HuH-7 (cell line): ENCODE data around the gene NALCN.

Source experiments
- DNase-seq: peaks from one replicate; pipeline ENCODE4 v3.0.0; 2011; ENCODE audit warnings: low spot score

NALCN gene

DNA sequence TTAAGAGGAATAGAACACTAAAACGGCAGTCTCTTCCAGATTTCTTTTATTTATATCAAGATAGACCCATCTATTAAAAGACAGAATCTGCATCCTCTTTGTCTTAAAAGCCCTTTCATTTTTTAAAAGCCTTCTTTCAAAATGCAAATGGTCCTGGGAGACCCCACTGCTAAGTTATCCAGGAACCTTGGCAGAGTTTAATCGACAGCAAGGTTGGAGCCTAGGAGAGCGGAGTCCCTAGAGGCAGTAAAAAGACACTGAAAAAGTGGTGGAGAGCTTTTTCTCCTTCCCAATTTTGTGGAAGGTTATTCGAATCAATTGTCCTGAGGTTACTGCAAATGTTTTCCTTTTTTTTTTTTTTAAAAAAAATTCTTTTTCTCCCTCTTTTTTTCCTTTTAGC is 294.7 kb downstream of the NALCN start:
- no peak for DNase-seq

DNA sequence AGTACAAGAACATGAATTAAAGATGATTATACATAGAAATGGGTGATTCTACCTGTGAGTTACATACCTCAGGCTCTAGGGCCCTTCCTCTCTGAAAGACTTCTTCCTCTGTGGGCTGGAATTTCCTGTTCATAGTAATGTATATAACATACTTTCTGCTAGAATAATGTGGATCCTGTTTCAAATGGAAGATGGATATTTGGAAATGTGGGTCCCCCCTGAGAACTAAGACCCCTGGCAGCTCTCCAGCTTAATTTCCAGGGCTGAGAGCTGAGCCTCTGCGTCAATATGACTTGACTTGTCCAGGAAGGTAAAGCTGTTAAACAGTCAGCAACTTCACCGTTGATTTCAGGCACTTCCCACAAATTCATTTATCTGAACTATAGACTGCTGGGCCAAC is 296.3 kb downstream of the NALCN start:
- DNase-seq = no peak

- no peak for DNase-seq
Measured at GRCh38 chr13:101116826-101117225, 299.5 kb downstream of the NALCN start.

- no peak for DNase-seq
Measured at GRCh38 chr13:101116341-101116740, 300.0 kb downstream of the NALCN start.

DNA sequence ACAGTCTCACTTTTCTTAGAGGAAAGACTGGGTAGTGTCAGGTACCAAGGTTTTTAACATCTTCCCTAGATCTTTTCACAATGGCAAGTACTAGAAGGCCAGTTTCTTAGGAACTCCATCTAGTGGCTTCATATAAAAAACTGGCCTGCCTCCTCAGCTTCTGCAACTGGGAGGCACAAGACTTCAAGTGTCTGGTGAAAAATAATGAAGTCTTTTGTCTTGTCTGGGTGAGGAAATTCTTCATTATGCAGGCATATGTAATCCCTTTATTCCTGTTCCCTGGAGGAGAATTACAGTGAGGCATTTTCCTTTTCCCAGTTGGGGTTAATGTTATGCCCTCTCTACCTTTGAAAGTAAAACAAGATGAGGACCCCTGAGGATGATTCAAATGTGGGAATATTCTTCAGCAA is 300.5 kb downstream of the NALCN start:
- no peak for DNase-seq

- no peak for DNase-seq
Measured at GRCh38 chr13:101111894-101112293, 304.4 kb downstream of the NALCN start.

GRCh38 chr13:101109005-101109404 is 307.3 kb downstream of the NALCN start:
- DNase-seq = no peak

DNA sequence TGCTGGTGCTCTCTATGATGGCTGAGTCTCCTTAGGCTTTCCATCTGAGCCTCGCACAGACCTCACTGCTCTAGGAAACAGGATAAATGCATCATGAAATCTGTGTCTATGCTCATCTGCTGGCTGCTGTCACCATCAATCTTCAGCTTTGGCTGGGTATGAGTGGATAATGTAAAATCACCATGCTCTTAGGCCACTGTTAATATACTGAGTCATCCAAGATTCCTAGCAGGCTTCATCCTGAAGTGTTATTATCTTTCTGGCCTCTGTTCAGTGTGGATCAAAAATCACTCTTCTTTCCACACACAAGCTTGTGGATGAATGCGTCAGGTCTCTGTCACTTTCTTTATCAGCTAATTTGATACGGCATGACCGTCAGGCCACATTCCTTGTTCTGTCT is 317.4 kb downstream of the NALCN start:
- no peak for DNase-seq

DNA sequence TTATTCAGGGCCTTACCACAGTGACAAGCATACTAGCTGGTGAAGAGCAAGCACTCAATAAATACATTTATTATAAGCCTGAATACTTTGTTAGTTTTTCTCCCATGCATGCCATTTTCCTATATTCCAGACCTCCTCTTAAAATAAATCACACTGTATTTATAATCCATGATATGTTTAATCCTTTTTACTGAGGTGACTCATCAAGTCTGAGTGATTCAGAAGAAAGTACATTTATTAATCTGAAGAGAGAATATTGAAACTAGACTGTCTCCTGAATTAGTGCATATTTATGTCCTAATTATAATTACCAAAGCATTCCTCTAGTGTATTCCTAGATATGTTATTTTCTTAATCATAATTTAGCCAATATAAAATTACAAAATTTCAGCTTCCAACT is 323.3 kb downstream of the NALCN start:
- DNase-seq = no peak

GRCh38 chr13:101090287-101090686 is 326.0 kb downstream of the NALCN start:
- DNase-seq = no peak

DNA sequence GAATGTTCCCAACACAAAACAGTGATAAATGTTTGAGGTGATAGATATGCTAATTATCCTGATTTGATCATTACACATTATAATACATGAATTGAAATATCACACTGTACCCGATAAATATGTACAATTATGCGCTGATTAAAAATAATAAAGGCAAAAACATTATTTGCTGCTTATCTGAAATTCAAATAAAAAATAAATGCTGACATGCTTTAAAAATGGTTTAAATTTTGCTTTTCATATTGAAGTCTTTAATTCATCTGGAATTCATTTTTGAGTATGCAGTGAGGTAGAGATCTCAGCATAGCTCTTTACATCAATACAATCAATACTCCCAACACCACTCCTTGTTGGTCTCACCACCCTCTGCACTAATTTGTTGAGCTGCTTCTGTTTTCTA is 330.8 kb downstream of the NALCN start:
- DNase-seq = no peak

DNA sequence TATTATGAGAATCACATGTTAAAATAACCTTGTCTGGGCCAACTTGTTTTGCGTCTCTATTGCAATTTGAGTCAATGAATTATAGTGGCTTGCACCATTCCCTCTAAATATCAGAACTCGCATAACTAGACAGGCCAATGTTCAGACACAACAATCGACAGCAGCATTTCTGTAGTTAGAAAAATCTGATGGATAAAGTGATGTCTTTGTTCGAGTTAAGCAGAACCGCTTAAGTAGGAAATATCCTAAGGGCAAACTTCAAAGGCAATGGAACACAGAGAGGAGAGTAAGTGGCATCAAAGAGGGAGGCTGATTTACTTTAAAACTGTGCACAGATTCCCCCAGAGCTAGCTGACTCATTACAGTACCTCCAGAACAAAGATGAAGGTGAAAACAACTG is 333.9 kb downstream of the NALCN start:
- DNase-seq = no peak

- no peak for DNase-seq
Measured at GRCh38 chr13:101080616-101081015, 335.7 kb downstream of the NALCN start.

DNA sequence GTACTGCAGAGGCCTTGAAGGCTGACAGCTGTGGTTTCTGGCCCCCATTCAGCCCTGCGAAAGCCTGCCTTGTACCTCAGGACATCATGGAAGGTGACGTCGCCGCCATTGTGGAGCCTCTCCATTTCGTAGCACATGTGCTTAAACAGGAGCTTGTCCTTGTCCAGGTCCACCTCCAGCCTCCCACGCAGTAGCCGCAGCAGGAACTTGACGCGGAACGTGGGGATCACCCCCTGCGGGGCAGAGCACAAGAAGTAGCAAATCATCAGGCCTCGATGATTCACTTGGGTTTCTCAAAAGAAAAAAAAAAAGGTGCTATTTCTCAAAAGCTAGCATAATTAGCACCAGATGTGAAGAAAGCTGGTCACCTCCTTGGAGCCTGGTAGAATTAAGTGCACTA is 351.0 kb downstream of the NALCN start:
- DNase-seq = no peak

DNA sequence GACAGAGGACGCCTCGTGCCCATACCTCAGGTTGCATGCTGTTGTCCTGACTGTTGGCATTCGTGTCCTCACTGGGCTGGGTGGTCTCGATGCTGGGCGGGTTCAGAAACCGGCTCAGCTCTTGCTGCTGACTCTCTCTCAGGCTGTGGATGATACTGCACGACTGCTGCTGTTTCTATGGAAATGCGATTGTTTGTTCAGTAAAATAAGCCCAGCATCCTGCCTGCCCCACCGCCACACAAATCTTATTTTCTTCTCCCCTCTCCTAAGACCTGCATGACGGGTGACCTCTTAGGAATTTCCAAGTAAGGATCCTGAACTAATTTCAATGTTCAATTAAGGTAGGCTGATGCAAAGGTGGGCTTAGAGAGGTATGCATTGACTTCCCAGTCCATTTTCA is 356.5 kb downstream of the NALCN start:
- no peak for DNase-seq

- no peak for DNase-seq
Measured at GRCh38 chr13:101058841-101059240, 357.5 kb downstream of the NALCN start.

DNA sequence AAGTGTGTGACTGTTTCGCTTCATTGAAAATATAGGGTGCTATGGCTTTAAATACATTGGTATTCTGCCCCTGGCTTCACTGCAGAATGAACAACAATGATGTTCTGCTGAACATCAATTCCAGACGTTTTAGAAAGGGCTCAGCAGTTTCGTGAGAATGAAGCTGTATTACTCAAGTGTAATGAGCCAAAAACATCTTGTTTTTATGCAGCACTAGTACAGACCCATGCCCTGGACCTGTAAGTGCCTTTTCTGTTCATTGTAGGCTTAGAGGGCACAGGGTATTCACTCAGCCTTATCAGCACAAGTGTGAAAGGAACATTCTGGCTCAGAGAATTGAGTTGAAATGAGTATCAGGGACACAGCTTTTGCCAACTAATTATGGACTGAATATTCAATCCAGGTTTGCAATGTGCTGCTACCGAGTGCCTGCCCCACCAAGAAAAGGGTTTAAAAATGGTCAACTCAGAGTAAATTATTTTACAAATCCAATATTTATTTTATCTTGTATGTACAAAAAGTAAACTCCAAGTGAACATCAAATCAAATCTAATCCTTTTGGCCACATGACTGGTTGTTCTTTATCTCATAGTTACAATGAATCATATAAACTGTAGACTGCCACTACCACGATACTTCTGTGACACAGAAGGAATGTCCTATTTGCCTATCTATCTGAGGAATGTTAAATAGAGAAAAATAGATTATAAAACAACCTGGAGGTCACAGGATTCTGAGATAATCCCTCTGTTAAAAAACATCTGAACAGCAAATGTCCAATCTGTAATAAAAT is 362.8 kb downstream of the NALCN start:
- DNase-seq = no peak

GRCh38 chr13:101049166-101049850 is 367.0 kb downstream of the NALCN start:
- DNase-seq = no peak

DNA sequence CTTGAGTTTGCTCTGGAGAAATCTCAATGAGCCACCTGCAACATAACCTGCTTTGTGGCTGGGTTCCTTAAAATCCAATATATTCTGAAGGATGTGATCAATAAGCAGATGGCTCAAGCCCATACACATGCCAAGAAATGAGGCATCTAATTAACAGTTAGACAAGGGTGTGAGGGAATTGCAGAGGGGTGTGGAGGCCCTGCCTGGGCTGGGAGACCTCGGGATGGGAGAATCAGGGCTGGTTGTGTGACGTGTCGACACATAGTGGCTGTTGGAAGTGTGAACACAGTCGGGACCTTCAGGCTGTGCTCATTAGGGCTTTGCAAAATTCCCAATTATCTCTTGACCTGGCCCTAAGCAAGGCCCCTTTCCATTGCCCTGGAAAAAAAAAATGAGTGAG is 379.8 kb downstream of the NALCN start:
- no peak for DNase-seq

DNA sequence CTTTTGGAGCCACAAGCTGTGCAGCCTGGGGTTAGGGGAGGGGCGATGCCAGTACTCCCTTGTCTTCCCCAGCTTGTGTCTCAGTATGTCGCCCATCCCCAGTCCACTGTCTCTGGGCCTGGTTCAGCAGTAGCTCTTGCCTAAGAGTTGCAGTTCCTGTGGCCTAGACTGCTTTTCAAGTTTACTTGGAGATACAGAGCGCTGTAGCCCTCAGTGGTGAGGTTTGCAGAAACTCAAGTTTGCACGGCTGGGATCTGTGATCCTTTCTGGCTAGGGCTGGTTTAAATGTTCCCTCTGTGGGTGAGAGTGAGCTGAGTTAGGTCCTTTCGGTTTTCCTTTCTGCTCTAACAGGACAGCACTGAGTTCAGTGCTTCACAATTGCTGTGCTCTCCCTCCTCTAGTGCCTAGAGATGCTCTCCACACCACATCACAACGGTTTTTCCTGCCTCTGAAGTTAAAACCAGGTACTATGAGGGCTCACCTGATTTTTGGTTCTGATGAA is 381.1 kb downstream of the NALCN start:
- DNase-seq = no peak

GRCh38 chr13:101026736-101027398 is 389.4 kb downstream of the NALCN start:
- DNase-seq = no peak

- DNase-seq = no peak
Measured at GRCh38 chr13:101026328-101026727, 390.0 kb downstream of the NALCN start.

DNA sequence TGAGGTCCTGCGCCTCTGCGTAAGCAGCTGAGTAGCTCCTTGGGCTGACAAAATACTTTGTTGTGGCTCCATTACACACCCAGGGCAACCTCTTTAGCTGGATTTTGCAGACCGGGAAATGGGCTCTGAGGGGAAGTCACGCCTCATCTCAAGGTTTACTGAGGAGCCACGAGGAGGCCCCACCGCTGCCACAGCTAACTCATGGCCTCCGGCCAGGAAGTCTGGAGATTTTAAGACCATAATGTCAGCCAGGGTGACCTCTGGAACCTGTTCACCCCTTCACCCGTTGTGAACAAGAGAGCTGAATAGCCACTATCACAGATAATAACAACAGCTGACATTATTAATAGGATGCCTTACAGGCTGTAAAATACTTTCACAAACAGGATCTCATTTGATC is 390.4 kb downstream of the NALCN start:
- no peak for DNase-seq
